Esophagus squamous epithelium (tissue), 5 donors: Measurements from ENCODE around the gene TOPAZ1. TPM values are rescaled to one million over a fixed set of nuclear protein-coding genes. Genes with fewer than 3 reads are reported as not detected.
A peak's percentile ranks its signal among the peaks of the same experiment; 100 is the strongest.

Experiments
- DNase-seq: peaks from one replicate; lab custom pipeline; 2025; lab: John Stamatoyannopoulos, UW
- H3K27ac ChIP-seq, 4 donors: fragments of 200-600 bp; sonication (generic); one replicate each; pipeline ENCODE4 v1.5.1; 2016 to 2019; ENCODE audit warnings: mild to moderate bottlenecking in 1 of 4
- H3K27me3 ChIP-seq, 4 donors: fragments of 200-600 bp; sonication (generic); 1 replicate in 3 of 4; 2 replicates in 1 of 4; pipeline versions ENCODE4 v1.5.1 to v1.6.0; 2017 to 2021; ENCODE audit warnings: antibody characterized with exemption in 1 of 4
- H3K36me3 ChIP-seq, 3 donors: fragments of 200-600 bp; sonication (generic); one replicate each; pipeline ENCODE4 v1.5.1; 2016 to 2019
- H3K4me1 ChIP-seq, 3 donors: fragments of 200-600 bp; sonication (generic); one replicate each; pipeline ENCODE4 v1.5.1; 2017 to 2019
- H3K4me3 ChIP-seq, 4 donors: fragments of 200-600 bp; sonication (generic); 1 replicate in 3 of 4; 2 replicates in 1 of 4; pipeline ENCODE4 v1.5.1; 2016 to 2019; ENCODE audit warnings: mild to moderate bottlenecking in 2 of 4, moderate library complexity in 1 of 4
- H3K9me3 ChIP-seq, 3 donors: fragments of 200-600 bp; sonication (generic); one replicate each; pipeline ENCODE4 v1.5.1; 2016 to 2019
- CTCF ChIP-seq, 6 experiments: fragments of 450-650 bp in 4 of 6; fragments of 200-600 bp in 2 of 6; sonication (generic) in 2 of 6; IDR thresholded peaks; one replicate each; pipeline ENCODE4 v1.5.1; 2016 to 2019; ENCODE audit warnings: antibody characterized with exemption in 6 of 6, mild to moderate bottlenecking in 4 of 6, moderate library complexity in 4 of 6
- POLR2A ChIP-seq, 4 donors: fragments of 450-650 bp; IDR thresholded peaks; one replicate each; pipeline ENCODE4 v1.6.1; 2017; ENCODE audit warnings: antibody characterized with exemption in 4 of 4, mild to moderate bottlenecking in 4 of 4, moderate library complexity in 3 of 4
- WGBS, 2 donors: methylation state at CpG; one replicate each; pipeline ENCODE4 v1.1.5; 2018; 5-methylcytosine and 5-hydroxymethylcytosine counted together
- intact Hi-C: fragments of 100-400 bp; cut with DNase I; formaldehyde crosslinking; loops from one replicate; pipeline ENCODE4 v1.15.0; 2022
- total RNA-seq, 4 donors: library from RNA; depleted of rRNA; stranded (reverse); fragments of >200 nt; gene quantifications; one replicate each; pipeline ENCODE4 v1.1.0, GENCODE V29; 2016
- donor health status: DM: yes; HTN: yes; CAD: no.

The TOPAZ1 gene
- total RNA-seq, 4 donors from 2014 or later, result not detected

DNA sequence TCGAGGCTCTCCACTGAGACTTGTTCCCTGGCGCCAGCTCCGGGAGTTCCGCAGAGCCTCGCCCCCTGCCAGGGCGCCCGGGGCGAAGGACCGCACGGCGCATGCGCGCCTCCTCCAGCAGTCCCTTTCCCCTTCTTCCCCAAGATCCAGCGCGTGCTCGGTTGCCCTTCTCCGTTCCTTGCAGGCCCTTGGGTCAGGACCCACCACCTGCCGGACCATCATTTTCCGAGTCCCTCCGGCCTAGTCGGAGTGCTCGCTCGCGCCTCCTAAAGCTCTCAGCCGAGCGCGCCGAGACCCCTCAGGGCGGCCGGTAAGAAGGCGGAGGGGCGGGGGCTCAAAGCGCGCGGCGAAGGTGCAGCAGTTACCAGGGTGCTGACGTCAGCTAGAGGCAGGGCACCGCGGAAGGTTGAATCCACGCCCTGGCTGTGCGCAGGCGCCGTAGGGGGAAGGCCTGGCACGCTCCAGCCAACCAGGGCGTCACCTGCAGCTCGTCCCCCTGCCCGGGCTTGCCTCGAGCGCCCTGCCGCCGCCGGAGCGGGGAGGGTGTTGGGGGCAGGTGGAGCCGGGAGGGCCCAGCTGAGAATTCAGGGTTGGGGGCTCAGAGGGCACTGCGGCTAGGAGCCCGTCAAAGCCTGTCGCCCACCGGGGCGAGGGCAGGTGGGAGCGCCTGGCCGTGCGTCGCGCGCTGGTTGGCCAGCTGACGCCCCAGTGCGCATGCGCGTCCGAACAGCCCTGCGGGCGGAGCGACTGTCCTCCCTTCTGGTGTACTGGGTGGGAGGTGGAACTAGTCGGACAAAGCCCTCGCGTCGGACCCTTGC is 96.5 kb downstream of the TOPAZ1 start, which contains the start of gene TCAIM:
Gene TCAIM (plus strand): TSS at position 757 of the 818 bp plus-strand sequence. CDS start 16,017 bp downstream, outside the sequence.
- peaks cover 0 to 40% (median 4%) of the 10 kb centered on the region in 3 donors for H3K4me1 ChIP-seq
- peak; percentile 82 for DNase-seq
- TF ChIP-seq POLR2A (IDR thresholded peaks at IDR 0.05) (peak in 3 of 4 donors; percentile 73 to 86 (median 84)), CTCF (IDR thresholded peaks at IDR 0.05) (no peak)
- no peaks in the 10 kb centered on the region for H3K36me3 ChIP-seq
- H3K27me3 ChIP-seq, result peaks cover 0 to 9% (median 0%) of the 10 kb centered on the region in 4 donors
- peak within 1 kb of the TSS; percentile 57 to 91 (median 72) for H3K4me3 ChIP-seq
- peak within 1 kb of the TSS; percentile 93 to 99 (median 98) for H3K27ac ChIP-seq
- intact Hi-C loops, result loop anchor here (10.0 kb wide), 1 partner anchor 147 kb away; no protein-coding TSS in a partner anchor
- WGBS, 2 donors, result 0 to 1% methylated on average over 20 of the region's 77 CpGs
- H3K9me3 ChIP-seq, result no peaks in the 10 kb centered on the region

- H3K27me3 ChIP-seq, result peaks cover 0 to 4% (median 0%) of the 10 kb centered on the region in 4 donors
- DNase-seq, result no peak
- no peaks in the 10 kb centered on the region for H3K36me3 ChIP-seq
- peak overlapping the region; percentile 93 to 99 (median 98) for H3K27ac ChIP-seq
- 0 to 1% methylated on average over 15 of the region's 15 CpGs for WGBS, 2 donors
- intact Hi-C loops, result loop anchor here (10.0 kb wide), 1 partner anchor 146 kb away; no protein-coding TSS in a partner anchor
- no peaks in the 10 kb centered on the region for H3K9me3 ChIP-seq
- TF ChIP-seq CTCF (IDR thresholded peaks at IDR 0.05) (no peak), POLR2A (IDR thresholded peaks at IDR 0.05) (no peak)
- H3K4me3 ChIP-seq, result peak overlapping the region; percentile 57 to 91 (median 72)
- H3K4me1 ChIP-seq, result peaks cover 0 to 40% (median 4%) of the 10 kb centered on the region in 3 donors
Measured at GRCh38 chr3:44338828-44339127, 97.1 kb downstream of the TOPAZ1 start.

GRCh38 chr3:44339181-44340057 is 97.7 kb downstream of the TOPAZ1 start:
- no peaks in the 10 kb centered on the region for H3K36me3 ChIP-seq
- H3K27me3 ChIP-seq, result no peaks in the 10 kb centered on the region
- 26 to 27% methylated on average over 11 of the region's 11 CpGs for WGBS, 2 donors
- intact Hi-C loops, result loop anchor here (10.0 kb wide), 2 partner anchors 145 to 525 kb away; partner anchors contain the start of gene TMEM42
- peak overlapping the region; percentile 93 to 99 (median 98) for H3K27ac ChIP-seq
- no peaks in the 10 kb centered on the region for H3K9me3 ChIP-seq
- no peak for DNase-seq
- peak overlapping the region; percentile 57 to 91 (median 72) for H3K4me3 ChIP-seq
- TF ChIP-seq CTCF (IDR thresholded peaks at IDR 0.05) (no peak), POLR2A (IDR thresholded peaks at IDR 0.05) (no peak)
- H3K4me1 ChIP-seq, result peaks cover 0 to 40% (median 4%) of the 10 kb centered on the region in 3 donors

DNA sequence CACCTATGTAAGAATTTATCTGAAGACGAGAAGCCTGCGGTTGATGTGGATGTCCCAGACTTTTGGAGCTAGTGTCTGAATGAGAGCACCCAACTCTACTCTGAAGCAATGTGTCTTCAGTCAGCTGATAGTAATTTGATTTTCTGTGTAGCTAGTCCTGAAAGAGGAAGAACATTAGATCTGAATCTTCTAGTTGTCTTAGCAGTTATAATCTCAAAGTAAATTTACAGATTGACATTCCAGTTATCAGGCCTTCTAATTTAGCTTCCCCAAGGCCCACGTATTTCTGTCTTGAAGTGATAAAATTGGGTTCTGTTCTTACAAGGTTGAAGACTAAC is 98.3 kb downstream of the TOPAZ1 start:
- Histone ChIP-seq H3K36me3 (no peaks in the 10 kb centered on the region), H3K9me3 (no peaks in the 10 kb centered on the region), H3K27me3 (no peaks in the 10 kb centered on the region), H3K4me1 (peaks cover 0 to 40% (median 4%) of the 10 kb centered on the region in 3 donors), H3K4me3 (peak overlapping the region in 1 of 4 donors; percentile 91), H3K27ac (peak overlapping the region in 3 of 4 donors; percentile 22 to 99 (median 98))
- TF ChIP-seq POLR2A (IDR thresholded peaks at IDR 0.05), result no peak
- no peak for TF ChIP-seq CTCF (IDR thresholded peaks at IDR 0.05)
- no peak for DNase-seq
- intact Hi-C loops, result loop anchor here (10.0 kb wide), 1 partner anchor 525 kb away; the partner anchor contains the start of gene TMEM42
- 87 to 94% methylated on average over 3 of the region's 3 CpGs for WGBS, 2 donors
